Right lobe of liver (tissue), 6 donors: ENCODE measurements around the gene SLC35F4. TPM values are rescaled to one million over a fixed set of nuclear protein-coding genes. Genes with fewer than 3 reads are reported as not detected.

Experiments
- ATAC-seq, 4 donors: fragments of 200-7000 bp; cut with Tn5 transposase; one replicate each; pipeline ENCODE4 v1.9.1; 2020; ENCODE audit warnings: mild to moderate bottlenecking in 4 of 4, moderate library complexity in 4 of 4
- DNase-seq, 3 donors: peaks; one replicate each; pipeline ENCODE4 v3.0.0-alpha.2; 2020
- H3K27ac ChIP-seq, 3 donors: fragments of 200-600 bp; one replicate each; pipeline ENCODE4 v1.8.0; 2022
- H3K27me3 ChIP-seq, 2 donors: fragments of 200-600 bp; one replicate each; pipeline ENCODE4 v1.8.0; 2022
- H3K36me3 ChIP-seq, 4 donors: fragments of 200-600 bp; sonication (generic) in 1 of 4; one replicate each; pipeline versions ENCODE4 v1.5.1 to v1.8.0; 2017 to 2022; ENCODE audit warnings: control low read depth in 1 of 4
- H3K4me1 ChIP-seq, 4 donors: fragments of 200-600 bp; sonication (generic) in 1 of 4; one replicate each; pipeline versions ENCODE4 v1.5.1 to v1.8.0; 2017 to 2022; ENCODE audit warnings: control low read depth in 1 of 4
- H3K4me3 ChIP-seq, 3 donors: fragments of 200-600 bp; one replicate each; pipeline ENCODE4 v1.8.0; 2022
- H3K9me3 ChIP-seq, 4 donors: fragments of 200-600 bp; sonication (generic) in 1 of 4; one replicate each; pipeline versions ENCODE4 v1.5.1 to v1.8.0; 2017 to 2022; ENCODE audit warnings: control low read depth in 1 of 4
- CTCF ChIP-seq, 4 donors: fragments of 200-600 bp in 3 of 4; fragments of 450-650 bp in 1 of 4; IDR thresholded peaks; one replicate each; pipeline versions ENCODE4 v1.5.1 to v1.8.0; 2016 to 2022; ENCODE audit warnings: antibody characterized with exemption in 4 of 4, mild to moderate bottlenecking in 2 of 4
- POLR2A ChIP-seq: fragments of 450-650 bp; IDR thresholded peaks from one replicate; pipeline ENCODE4 v1.6.1; 2017; ENCODE audit warnings: antibody characterized with exemption, mild to moderate bottlenecking
- WGBS: methylation state at CpG from one replicate; pipeline ENCODE4 v1.1.6; 2018; ENCODE audit warnings: low coverage, low lambda C conversion rate; ENCODE audit not compliant: insufficient coverage; ENCODE audit errors: missing lambda C conversion rate; 5-methylcytosine and 5-hydroxymethylcytosine counted together
- intact Hi-C, 2 donors: fragments of 100-400 bp; cut with DNase I; formaldehyde crosslinking; loops; one replicate each; pipeline versions ENCODE4 v1.11.2 to v1.14.1; 2022
- total RNA-seq, 6 experiments: library from RNA; depleted of rRNA in 2 of 6; stranded (reverse); fragments of >200 nt in 2 of 6; fragmentation: NEBNext Ultra II Directional in 3 of 6; extraction: Animal tissue kit (Norgen Biotek cat#: 25700) in 3 of 6; gene quantifications; one replicate each; pipeline versions ENCODE4 v1.1.0 to v1.2.4, GENCODE V29; 2016 to 2023
- donor health status: DM: no; HTN: yes; CAD: no.
- donor health status: DM: no; HTN: no; CAD: no.
- donor health status: DM: no; HTN: no; CAD: no.
- donor health status: DM: no; HTN: yes; CAD: no.
- donor health status: DM: no; HTN: yes; CAD: no.

SLC35F4 gene
- total RNA-seq, 6 experiments from 2014 or later, result not detected

GRCh38 chr14:57549765-57550420 lies 316.0 kb downstream of the SLC35F4 start:
- no peaks in the 10 kb centered on the region for H3K4me1 ChIP-seq
- H3K27ac ChIP-seq, result no peak overlapping the region
- TF ChIP-seq POLR2A, result no peak
- 60% methylated on average over 4 of the region's 4 CpGs for WGBS
- intact Hi-C loops, result no loop called here
- DNase-seq (no peak), ATAC-seq (no peak)
- no peaks in the 10 kb centered on the region for H3K27me3 ChIP-seq
- H3K9me3 ChIP-seq, result no peaks in the 10 kb centered on the region
- no peak overlapping the region for H3K4me3 ChIP-seq
- H3K36me3 ChIP-seq, result no peaks in the 10 kb centered on the region

- no peaks in the 10 kb centered on the region for H3K4me1 ChIP-seq
- intact Hi-C loops, result no loop called here
- no peaks in the 10 kb centered on the region for H3K27me3 ChIP-seq
- ATAC-seq, result no peak
- TF ChIP-seq POLR2A (no peak), CTCF (IDR thresholded peaks at IDR 0.05) (no peak)
- no peak overlapping the region for H3K27ac ChIP-seq
- 41% methylated on average over 2 of the region's 2 CpGs for WGBS
- no peaks in the 10 kb centered on the region for H3K9me3 ChIP-seq
- H3K4me3 ChIP-seq, result no peak overlapping the region
- no peaks in the 10 kb centered on the region for H3K36me3 ChIP-seq
- DNase-seq, result no peak
These were observed 316.8 kb downstream of the SLC35F4 start for GRCh38 chr14:57549016-57549564.

- Histone ChIP-seq H3K9me3 (no peaks in the 10 kb centered on the region), H3K27ac (no peak overlapping the region), H3K4me1 (no peaks in the 10 kb centered on the region), H3K4me3 (no peak overlapping the region), H3K27me3 (no peaks in the 10 kb centered on the region), H3K36me3 (no peaks in the 10 kb centered on the region)
- no peak for DNase-seq
- 67% methylated on average over 2 of the region's 2 CpGs for WGBS
- intact Hi-C loops, result no loop called here
- TF ChIP-seq POLR2A (no peak), CTCF (IDR thresholded peaks at IDR 0.05) (no peak)
- ATAC-seq, result no peak
These were observed 318.8 kb downstream of the SLC35F4 start for GRCh38 chr14:57547131-57547530.

- H3K27me3 ChIP-seq, result no peaks in the 10 kb centered on the region
- H3K9me3 ChIP-seq, result no peaks in the 10 kb centered on the region
- no peak overlapping the region for H3K27ac ChIP-seq
- DNase-seq (no peak), ATAC-seq (peak in 2 of 4 donors; percentile 53 to 73)
- no peaks in the 10 kb centered on the region for H3K36me3 ChIP-seq
- WGBS, result 83% methylated on average over 1 of the region's 1 CpG
- TF ChIP-seq POLR2A (no peak), CTCF (IDR thresholded peaks at IDR 0.05) (peak; percentile 31 to 52 (median 34))
- H3K4me1 ChIP-seq, result no peaks in the 10 kb centered on the region
- intact Hi-C loops, result no loop called here
- H3K4me3 ChIP-seq, result no peak overlapping the region
These were observed 332.7 kb downstream of the SLC35F4 start for GRCh38 chr14:57533214-57533613.

- H3K9me3 ChIP-seq, result no peaks in the 10 kb centered on the region
- no peak for DNase-seq
- no peak overlapping the region for H3K27ac ChIP-seq
- intact Hi-C loops, result no loop called here
- no peak overlapping the region for H3K4me3 ChIP-seq
- no peak for ATAC-seq
- H3K27me3 ChIP-seq, result no peaks in the 10 kb centered on the region
- TF ChIP-seq POLR2A, result no peak
- TF ChIP-seq CTCF (IDR thresholded peaks at IDR 0.05), result no peak
- no peaks in the 10 kb centered on the region for H3K36me3 ChIP-seq
- H3K4me1 ChIP-seq, result no peaks in the 10 kb centered on the region
These were observed 335.3 kb downstream of the SLC35F4 start for GRCh38 chr14:57530571-57530970.
